IPS-15b (cell line): ENCODE measurements around the gene MARS1.
A peak's percentile ranks its signal among the peaks of the same experiment; 100 is the strongest.

Experiments used
- H3K27me3 ChIP-seq: one replicate; pipeline ENCODE4 v1.6.1; 2013; ENCODE audit warnings: low read length; ENCODE audit not compliant: control insufficient read depth, insufficient read depth
- H3K36me3 ChIP-seq: one replicate; pipeline ENCODE4 v1.6.1; 2013; ENCODE audit warnings: low read length; ENCODE audit not compliant: control insufficient read depth, insufficient read depth
- H3K4me1 ChIP-seq: one replicate; pipeline ENCODE4 v1.6.1; 2013; ENCODE audit warnings: mild to moderate bottlenecking, low read length; ENCODE audit not compliant: control insufficient read depth, insufficient read depth
- H3K4me3 ChIP-seq: one replicate; pipeline ENCODE4 v1.5.1; 2013; ENCODE audit warnings: low read depth, low read length
- H3K9ac ChIP-seq: one replicate; pipeline ENCODE4 v1.6.1; 2013; ENCODE audit warnings: low read depth, mild to moderate bottlenecking, low read length
- H3K9me3 ChIP-seq: one replicate; pipeline ENCODE4 v1.6.1; 2013; ENCODE audit warnings: mild to moderate bottlenecking, low read length; ENCODE audit not compliant: control insufficient read depth, insufficient read depth

Gene MARS1

DNA sequence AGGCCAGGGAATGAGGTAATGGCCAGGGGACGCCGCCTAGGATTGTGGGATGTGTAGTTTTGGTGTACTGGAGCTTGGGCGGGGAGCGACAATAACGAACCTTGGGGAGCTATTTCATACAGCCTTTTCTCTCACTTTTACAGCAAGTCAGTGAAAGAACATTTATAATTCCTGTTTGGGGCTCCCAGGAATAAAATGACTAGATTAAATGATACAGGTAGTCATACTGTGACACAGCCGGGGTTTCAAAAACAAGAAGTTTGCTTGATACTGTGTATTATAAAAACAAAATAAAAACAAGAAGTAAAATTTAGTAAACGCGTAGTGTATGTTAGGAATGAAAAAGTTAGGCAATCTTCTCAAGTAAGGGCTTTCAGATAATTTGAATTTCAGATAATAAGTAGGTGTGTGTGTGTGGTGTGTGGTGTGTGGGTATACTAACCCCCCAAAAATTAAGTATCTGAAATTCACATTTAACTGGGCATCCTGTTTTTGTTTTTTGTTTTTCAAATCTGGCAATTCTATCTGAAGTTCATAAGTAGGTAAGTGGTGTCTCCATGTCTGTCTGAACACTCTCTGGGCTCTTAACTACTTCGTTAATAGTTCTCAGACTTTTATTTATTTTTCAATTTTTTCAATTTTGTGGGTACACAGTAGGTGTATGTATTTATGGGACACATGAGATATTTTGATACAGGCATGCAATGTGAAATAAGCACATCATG, 59.6 kb downstream of the MARS1 start:
- peaks cover 25% of the 10 kb centered on the region for H3K27me3 ChIP-seq
- no peaks in the 10 kb centered on the region for H3K9me3 ChIP-seq
- H3K4me1 ChIP-seq, result peaks cover 26% of the 10 kb centered on the region
- H3K9ac ChIP-seq, result no peak overlapping the region
- H3K4me3 ChIP-seq, result peak overlapping the region; percentile 81
- peaks cover 3% of the 10 kb centered on the region for H3K36me3 ChIP-seq

DNA sequence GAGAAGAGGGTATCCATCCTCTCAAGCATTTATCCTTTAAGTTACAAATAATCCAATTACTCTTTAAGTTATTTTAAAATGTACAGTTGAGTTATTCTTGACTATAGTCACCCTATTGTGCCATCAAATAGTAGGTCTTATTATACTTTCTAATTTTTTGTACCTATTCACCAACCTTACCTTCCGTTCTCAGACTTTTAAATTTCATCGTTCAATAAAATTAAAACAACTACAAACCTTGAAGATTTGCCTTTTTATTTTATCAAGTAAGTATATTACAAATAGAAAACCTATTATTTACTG, 60.1 kb downstream of the MARS1 start:
- peaks cover 3% of the 10 kb centered on the region for H3K36me3 ChIP-seq
- H3K4me3 ChIP-seq, result no peak overlapping the region
- H3K9me3 ChIP-seq, result no peaks in the 10 kb centered on the region
- H3K27me3 ChIP-seq, result peaks cover 25% of the 10 kb centered on the region
- peaks cover 27% of the 10 kb centered on the region for H3K4me1 ChIP-seq
- H3K9ac ChIP-seq, result no peak overlapping the region

- H3K27me3 ChIP-seq, result peaks cover 25% of the 10 kb centered on the region
- no peak overlapping the region for H3K4me3 ChIP-seq
- peaks cover 3% of the 10 kb centered on the region for H3K36me3 ChIP-seq
- no peak overlapping the region for H3K9ac ChIP-seq
- H3K9me3 ChIP-seq, result no peaks in the 10 kb centered on the region
- H3K4me1 ChIP-seq, result peaks cover 29% of the 10 kb centered on the region
Observed at GRCh38 chr12:57548488-57548887, 60.6 kb downstream of the MARS1 start.

DNA sequence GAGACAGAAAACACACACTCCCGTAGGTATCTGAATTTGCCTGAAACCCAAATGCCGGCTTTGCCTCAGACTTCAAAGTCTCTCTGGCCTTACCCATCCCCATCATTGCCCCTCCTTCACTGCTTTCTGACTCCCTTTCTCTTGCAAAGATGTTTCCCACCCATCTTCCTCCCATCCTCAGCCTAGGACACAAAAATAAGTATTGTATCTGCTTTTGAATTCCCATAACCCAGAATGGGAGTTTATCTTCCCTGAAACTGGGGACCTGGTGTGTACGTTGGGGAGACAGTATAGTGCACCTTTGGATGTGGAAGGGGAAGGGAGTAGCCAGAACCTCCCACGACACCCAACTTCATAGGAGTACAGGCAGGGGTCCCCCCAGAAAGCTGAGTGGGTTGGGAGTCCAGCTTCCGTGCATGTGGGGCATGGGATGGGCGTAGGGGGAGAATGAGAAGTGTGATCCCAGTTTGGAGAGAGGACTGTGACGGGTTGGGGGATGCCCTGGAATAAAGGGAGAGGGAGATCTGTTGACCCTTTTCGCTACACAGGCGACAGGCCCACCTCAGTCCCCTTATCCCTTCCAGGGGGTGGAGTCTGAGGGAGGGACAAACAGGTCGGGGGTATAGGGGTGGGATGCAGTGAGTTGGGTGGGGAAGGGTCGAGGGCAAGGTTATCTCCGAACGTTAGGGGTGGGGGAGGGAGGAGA, 61.5 kb downstream of the MARS1 start:
- Histone ChIP-seq H3K36me3 (peaks cover 3% of the 10 kb centered on the region), H3K9me3 (no peaks in the 10 kb centered on the region), H3K4me3 (peak overlapping the region; percentile 96), H3K4me1 (peaks cover 29% of the 10 kb centered on the region), H3K27me3 (peaks cover 25% of the 10 kb centered on the region), H3K9ac (no peak overlapping the region)

- Histone ChIP-seq H3K9me3 (no peaks in the 10 kb centered on the region), H3K36me3 (peaks cover 3% of the 10 kb centered on the region), H3K9ac (peak within 1 kb of the TSS; percentile 24), H3K4me1 (peaks cover 29% of the 10 kb centered on the region), H3K4me3 (peak within 1 kb of the TSS; percentile 96), H3K27me3 (peaks cover 25% of the 10 kb centered on the region)
Observed at GRCh38 chr12:57549909-57550640, 62.2 kb downstream of the MARS1 start, which contains the start of gene KIF5A. Gene KIF5A, plus strand, starts transcription at chr12:57550044. Its CDS starts 228 bp downstream, at chr12:57550272.

DNA sequence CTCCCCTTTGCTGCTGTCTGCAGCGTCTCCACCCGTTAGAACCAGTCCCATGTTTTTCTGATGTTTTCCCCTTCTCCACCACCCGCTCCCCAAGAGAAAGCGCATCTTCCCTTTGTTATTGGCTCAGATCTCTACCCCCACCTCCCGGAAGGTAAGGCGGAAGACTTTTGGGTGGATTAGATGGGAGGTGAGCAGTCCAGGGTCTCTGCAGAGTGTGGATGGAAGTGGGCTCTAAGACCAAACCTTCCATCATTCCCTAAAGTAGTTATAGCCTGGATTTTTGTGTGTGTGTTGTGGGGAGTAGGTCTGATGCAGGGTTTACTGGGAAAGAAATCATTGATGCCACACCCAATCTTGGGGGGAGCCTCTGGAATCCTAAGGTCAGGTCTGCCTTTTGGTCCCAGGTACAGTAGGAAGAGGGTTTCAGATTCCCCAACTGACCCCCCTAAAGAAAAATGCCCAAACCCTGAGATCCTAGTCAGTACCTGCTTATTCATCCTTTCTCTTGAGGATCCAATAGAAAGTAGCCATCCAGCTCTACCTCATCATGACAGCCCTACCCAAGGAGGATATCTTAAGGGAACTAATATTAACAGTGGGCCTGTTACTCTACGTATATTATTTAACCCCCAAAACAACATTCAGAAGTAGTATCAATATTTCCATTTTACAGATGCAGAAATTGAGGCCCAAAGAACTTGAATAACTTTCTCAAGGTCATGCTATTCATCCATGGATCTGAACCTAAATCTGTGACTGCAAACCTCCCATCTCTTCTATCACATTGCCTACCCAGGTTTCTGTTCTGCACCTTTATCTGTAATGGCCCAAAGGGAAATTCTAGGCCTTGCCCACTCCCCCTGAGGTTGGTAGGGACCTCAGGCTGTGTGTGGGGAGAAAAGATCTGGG, 63.0 kb downstream of the MARS1 start:
- Histone ChIP-seq H3K4me1 (peaks cover 27% of the 10 kb centered on the region), H3K9ac (peak overlapping the region; percentile 24), H3K36me3 (peaks cover 3% of the 10 kb centered on the region), H3K4me3 (peak overlapping the region; percentile 96), H3K9me3 (no peaks in the 10 kb centered on the region), H3K27me3 (peaks cover 25% of the 10 kb centered on the region)

GRCh38 chr12:57551637-57552305, 63.9 kb downstream of the MARS1 start:
- Histone ChIP-seq H3K27me3 (peaks cover 25% of the 10 kb centered on the region), H3K9ac (no peak overlapping the region), H3K4me1 (peaks cover 26% of the 10 kb centered on the region), H3K9me3 (no peaks in the 10 kb centered on the region), H3K4me3 (peak overlapping the region; percentile 22), H3K36me3 (peaks cover 3% of the 10 kb centered on the region)

DNA sequence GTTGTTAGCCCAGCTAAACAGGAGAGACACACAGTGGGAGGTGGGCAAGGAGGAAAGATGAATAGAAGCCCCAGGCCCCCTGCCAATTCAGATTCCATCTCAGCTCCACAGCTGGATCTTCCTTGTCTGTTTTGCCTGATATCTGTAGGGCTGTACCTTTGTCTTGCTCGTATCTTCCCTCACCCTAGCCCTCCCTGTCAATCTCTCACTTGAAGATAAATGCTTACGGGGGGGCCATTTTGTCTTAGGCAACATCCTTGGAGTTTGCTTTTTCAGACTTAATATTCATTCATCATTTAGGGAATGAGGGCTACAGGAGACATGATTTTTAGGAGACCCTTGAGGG, 64.4 kb downstream of the MARS1 start:
- H3K36me3 ChIP-seq, result peaks cover 3% of the 10 kb centered on the region
- no peaks in the 10 kb centered on the region for H3K9me3 ChIP-seq
- peak overlapping the region; percentile 1 for H3K4me3 ChIP-seq
- no peak overlapping the region for H3K9ac ChIP-seq
- H3K27me3 ChIP-seq, result peaks cover 25% of the 10 kb centered on the region
- peaks cover 28% of the 10 kb centered on the region for H3K4me1 ChIP-seq

GRCh38 chr12:57552835-57553313, 65.0 kb downstream of the MARS1 start:
- no peaks in the 10 kb centered on the region for H3K9me3 ChIP-seq
- H3K27me3 ChIP-seq, result peaks cover 21% of the 10 kb centered on the region
- no peak overlapping the region for H3K9ac ChIP-seq
- H3K36me3 ChIP-seq, result peaks cover 3% of the 10 kb centered on the region
- peak overlapping the region; percentile 1 for H3K4me3 ChIP-seq
- H3K4me1 ChIP-seq, result peaks cover 28% of the 10 kb centered on the region

DNA sequence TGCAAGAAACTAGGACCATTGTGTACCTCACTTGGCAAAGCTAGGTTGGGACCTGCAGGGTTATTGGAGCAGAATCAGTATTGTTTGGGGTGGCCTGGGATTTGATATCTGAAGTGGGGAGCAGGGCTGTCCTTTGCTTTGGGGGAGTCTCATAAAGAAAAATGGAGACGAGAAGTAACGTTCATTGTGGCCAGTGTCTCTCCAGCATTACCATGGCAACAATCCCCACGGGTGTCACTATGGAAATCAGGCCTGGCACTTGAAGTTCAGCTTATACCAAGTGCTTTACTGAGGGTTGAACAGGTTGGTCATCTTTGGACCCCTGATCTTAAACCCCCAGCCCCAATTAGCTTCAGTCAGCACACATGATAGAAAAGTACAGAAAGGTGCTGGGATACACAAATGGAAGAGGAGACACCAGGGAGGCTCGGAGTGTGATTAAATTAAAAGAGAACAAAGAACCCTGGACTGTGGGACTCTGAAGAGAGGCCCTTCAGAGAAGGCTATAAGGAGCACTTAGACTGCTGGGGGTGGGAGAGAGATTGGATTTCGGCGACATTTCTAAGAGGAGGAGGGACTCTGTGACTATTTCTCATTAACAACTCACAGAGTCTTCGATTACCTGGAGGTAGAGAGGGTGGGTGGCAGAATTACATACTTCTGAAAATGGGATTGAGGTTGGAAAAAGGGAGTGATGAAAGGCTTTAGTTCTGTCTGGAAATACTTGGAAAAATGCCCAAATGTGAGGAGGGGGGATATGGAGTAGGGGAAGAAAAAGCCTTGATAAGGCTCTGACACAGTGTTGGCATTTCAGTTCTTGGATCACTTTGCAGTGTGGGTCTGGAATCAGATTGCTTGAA, 65.7 kb downstream of the MARS1 start:
- no peaks in the 10 kb centered on the region for H3K9me3 ChIP-seq
- peaks cover 15% of the 10 kb centered on the region for H3K27me3 ChIP-seq
- no peak overlapping the region for H3K4me3 ChIP-seq
- H3K4me1 ChIP-seq, result peaks cover 27% of the 10 kb centered on the region
- H3K9ac ChIP-seq, result no peak overlapping the region
- H3K36me3 ChIP-seq, result peaks cover 3% of the 10 kb centered on the region
